ENCODE measurements around the gene PRR7.

PRR7 gene

DNA sequence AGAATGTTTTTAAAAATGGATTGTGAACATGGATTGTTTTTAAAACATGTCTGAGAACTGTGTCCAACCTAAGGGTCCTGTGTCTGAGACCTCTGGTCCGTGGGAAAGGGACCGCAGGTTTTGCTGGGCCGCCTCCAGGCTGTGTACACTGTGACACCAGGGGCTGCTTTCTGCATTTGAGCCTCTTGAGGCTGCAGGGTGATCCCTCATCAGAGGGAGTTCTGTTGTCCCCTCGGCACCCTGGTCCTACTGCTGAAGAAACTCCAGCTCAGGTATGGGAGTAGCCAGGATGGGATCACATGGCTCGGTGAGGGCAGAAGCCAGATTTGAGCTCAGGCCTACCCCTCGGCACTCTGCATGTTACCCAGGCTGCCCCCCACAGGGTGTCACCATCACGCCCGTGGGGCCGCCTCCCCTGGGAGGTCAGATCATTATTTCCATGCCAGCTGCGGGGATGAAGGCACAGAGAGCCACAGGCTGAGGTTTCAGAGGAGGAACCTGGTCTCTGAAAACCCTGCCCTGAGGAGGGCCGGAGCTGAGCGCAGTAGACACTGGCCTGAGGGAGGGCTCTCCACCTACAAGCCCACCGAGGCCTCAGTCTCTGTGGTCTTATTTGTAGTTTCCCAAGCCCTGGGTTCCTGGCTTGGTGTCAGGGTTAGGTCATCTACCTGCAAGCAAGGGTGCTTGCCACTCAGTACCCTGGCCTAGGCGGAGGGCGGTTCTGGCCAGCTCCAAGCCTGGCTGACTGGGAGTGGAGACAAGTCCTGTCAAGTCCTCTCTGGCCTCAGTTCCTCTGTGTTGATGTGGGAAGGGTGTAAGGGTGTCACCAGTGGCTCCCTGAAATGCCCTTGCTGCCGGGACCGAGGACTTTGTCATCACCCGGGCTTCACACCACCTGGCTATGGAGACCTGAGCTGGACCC is 2.8 kb downstream of the PRR7 start:
- no peak for DNase-seq (ENCODE audit: extremely low read depth in 1 of 2, low read depth in 1 of 2)

DNA sequence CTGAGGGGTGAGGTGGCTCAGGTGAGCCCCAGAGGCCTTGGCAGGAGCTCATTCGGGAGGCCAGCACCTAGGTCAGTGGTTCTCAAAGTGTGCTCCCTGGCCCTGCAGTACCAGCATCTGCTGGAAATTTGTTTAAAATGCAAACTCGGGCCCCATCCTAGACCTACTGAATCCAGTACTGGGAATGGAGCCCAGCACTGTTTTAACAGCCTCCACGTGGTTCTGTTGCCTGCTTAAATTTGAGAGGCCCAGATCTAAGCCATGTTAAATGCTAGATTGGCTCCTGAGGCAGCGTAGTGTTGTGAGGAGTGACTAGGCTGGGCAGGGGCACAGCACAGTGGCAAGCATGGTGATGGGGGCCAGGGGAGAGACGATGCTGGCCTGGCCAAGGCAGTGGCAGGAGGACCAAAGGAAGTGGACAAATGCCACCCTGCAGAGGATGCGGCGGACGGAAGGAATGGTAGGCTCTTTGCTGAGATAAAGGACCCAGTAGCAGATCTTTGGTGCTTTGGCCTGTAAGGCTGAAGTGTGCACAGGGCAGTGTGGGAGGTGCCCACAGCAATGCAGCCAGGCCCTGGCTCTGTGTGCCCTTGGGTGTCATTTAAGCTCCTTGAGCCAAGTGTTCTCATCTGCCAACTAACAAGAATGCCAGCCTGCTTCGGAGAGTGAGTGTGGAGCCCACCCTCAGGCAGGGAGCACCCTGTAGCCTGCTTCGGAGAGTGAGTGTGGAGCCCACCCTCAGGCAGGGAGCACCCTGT is 4.2 kb downstream of the PRR7 start:
- DNase-seq (ENCODE audit: extremely low read depth in 1 of 2, low read depth in 1 of 2): no peak

DNA sequence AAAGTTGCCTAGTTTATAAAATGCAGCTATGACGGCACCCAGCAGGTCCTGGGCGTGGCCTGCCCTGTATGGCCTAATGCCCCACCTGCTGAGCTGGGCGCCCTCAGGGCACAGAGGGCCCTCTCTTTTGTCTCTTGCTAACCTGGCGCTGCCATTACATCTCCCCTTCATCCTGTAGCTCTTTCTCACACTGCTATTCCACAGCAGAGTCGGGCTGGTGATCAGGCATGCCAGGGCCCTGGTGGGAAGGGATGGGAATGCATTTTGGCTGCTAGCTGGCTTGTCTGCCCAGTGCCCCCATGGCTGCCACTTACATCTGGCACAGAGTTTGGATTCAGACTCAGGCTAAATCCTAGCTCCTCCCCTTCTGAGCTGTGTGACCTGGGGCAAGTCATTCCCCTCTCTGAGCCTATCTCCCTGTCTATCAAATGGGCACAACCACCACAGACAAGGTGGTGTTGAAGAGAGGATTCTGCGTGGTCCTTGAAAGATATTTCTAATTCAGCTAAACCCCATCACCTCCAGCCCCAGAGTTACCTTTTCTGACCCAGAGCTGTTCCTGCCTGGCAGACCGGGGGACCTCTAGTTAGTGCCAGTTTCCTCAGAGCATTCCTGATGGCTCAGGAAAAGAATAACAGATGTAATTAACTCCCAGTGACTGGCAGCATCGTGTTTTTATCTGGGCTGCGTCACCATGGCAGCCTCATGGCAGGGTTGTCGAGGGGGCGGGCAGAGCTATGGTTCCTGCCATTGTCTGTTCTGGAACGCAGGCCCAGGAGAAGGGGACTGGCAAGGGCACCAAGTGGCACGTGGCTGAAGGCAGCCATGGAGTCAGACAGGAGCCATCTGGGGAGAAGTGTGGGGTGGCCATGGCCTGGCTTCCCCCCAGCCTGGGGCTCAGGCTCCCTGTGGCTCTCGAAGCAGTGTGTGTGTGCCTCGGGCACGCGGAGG is 6.3 kb downstream of the PRR7 start:
- DNase-seq (ENCODE audit: extremely low read depth in 1 of 2, low read depth in 1 of 2): no peak

DNA sequence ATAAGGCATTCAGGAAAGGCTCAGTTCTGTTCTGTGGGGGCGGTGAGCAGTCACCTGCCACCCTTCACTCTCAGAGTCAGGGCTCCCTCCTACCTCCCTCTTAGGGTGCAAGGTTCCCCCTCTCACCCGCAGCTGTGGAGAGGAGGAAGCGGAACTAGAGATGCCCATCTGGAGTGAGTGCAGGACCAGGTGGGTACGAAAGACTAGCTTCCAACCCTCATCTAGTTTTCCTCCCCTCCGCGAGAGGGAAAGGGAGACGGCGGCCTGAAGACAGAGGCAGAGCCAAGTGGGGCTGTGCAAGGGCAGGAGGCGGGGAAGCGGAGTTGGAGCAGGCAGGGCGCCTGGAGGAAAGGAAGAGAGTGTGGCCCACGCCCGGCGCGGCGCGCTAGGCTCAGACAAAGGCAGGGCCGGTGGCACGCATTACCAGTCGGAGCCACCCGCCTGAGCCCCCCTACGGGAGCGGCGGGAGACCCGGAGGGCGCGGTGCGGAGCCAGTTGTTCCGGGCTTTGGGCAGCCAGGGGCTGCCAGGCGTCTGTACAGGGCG is 7.3 kb downstream of the PRR7 start:
- no peak for DNase-seq (ENCODE audit: extremely low read depth in 1 of 2, low read depth in 1 of 2)

DNA sequence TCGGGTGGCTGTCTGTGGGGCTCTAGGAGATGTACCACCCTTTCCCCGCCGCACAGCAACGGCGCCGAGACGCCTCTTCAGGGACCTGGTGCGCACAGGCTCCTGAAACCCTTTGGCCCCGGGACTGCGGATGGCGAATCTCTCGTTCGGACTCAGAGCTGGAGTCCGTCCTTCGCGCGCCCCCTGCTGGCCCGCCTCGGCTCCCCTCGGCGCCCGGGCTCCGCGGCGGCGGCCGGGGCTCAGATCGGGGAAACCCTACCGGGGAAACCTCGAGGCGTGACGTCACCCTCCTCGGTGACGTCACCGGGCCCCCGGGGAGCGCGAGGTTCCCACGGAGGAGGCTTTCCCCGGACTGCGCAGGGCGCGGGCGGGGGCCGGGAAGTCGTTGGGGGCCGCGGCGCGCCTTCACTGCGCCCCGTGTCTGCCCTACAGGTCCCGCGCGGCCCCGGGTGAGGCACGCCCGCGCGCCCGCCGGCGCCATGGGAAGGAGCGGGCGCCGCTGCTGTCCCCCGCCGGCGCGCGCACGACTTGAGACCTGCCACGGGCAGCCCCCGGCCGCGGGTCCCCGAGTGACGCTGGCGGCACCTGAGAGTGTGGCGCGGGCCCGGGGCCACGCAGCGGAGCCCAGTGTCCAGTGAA is 7.9 kb downstream of the PRR7 start:
- peak; percentile 83 to 90 for DNase-seq (ENCODE audit: extremely low read depth in 1 of 2, low read depth in 1 of 2)

DNA sequence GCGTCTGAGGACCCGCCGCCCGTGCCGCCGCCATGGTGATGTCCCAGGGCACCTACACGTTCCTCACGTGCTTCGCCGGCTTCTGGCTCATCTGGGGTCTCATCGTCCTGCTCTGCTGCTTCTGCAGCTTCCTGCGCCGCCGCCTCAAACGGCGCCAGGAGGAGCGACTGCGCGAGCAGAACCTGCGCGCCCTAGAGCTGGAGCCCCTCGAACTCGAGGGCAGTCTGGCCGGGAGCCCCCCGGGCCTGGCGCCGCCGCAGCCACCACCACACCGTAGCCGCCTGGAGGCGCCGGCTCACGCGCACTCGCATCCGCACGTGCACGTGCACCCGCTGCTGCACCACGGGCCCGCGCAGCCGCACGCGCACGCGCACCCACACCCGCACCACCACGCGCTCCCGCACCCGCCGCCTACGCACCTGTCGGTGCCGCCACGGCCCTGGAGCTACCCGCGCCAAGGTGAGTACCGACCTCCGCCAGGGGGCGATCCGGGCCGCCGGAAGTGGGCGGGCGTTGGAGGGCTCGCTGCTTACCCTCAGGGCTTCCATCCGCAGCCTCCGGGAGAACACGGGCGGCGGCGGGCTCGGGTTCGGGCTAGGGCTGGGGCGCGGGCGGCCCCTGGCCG is 8.5 kb downstream of the PRR7 start:
- peak; percentile 85 to 86 for DNase-seq (ENCODE audit: extremely low read depth in 1 of 2, low read depth in 1 of 2)

DNA sequence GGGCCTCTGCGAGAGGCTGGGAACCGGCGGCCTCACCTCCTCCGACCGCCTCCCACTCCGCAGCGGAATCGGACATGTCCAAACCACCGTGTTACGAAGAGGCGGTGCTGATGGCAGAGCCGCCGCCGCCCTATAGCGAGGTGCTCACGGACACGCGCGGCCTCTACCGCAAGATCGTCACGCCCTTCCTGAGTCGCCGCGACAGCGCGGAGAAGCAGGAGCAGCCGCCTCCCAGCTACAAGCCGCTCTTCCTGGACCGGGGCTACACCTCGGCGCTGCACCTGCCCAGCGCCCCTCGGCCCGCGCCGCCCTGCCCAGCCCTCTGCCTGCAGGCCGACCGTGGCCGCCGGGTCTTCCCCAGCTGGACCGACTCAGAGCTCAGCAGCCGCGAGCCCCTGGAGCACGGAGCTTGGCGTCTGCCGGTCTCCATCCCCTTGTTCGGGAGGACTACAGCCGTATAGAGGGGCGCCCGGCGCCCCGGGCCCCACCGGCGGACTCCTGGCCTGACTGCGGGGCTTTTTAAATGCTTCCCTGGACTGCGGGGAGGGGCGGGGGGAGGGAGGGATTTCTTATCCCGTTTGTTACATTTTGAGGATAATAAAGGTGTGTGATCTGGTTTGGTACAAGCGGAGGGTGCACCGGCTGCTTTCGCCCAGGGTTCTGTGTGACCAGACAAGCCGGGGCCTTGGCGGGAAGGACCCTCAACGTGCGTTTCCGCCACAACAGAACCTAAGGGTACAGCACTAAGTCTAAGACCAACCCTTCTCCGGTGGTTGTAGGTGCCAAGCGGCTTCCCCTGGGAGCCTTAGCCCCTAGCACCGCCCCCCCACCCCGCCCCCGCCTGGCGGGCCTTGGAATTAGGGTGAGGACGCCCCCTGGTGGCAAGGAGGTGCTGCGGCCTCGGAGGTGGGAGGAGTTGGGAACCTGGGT is 9.3 kb downstream of the PRR7 start:
- peak; percentile 86 to 95 for DNase-seq (ENCODE audit: extremely low read depth in 1 of 2, low read depth in 1 of 2)

DNA sequence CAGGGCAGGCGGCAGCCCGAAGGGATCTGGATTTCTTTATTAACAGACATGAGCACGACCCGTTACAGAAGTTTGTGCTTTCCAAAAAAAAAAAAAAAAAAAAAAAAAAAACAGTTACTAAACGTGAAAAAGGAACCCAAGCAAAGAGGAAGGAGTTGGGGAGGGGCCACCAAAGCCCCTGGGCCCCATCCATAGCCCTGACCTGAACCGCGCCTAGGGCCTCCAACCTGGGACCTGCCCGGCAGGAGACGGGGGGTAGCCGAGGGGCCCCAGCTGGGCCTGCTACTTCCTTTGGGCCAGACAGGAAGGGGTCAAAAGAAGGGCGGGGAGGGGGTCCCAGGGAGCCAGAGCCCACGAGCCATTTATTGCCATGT is 10.0 kb downstream of the PRR7 start:
- no peak for DNase-seq (ENCODE audit: extremely low read depth in 1 of 2, low read depth in 1 of 2)

DNA sequence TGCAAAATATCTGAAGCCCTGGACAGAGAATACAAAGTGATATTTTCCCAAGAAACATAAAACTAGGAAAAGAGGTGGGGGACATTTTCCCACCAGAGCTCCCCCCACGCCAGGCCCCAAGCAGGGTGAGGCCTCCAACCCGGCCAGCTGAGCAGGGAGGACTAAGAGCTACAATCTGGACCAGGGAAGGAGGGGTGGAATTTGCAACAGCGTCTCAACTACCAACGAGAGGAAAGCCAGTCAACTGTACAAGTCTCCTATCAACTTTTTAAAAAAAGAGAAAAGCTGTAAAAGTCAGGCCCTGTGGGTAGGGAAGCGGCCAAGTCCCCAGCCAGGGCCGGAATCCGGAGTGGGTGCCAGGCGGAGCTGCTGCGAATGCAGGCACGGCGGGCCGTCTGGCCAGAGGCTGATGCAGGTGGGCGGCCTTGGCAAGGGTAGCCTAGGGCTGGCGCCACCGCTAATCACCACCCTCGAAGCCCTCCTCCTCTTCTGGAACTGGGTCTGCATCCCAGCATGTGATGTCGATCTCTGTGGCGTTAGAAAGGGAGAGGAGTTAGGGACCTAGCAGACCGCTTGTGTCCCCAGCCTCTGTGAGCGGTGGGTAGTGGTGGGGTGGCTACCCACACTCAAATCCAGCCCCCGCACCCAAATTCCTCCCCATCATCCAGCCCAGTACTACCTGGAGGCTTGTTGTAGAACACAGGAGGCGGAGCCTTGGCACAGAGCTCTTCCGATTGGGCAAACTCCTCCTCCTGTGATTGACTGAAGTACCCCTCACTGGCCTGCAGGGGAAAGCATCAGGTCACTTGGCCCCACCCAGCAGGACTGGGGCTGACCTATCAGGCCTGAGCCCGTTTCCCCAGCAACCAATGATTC is 10.6 kb downstream of the PRR7 start:
- DNase-seq (ENCODE audit: extremely low read depth in 1 of 2, low read depth in 1 of 2): peak in 1 of 2 donors; percentile 71

DNA sequence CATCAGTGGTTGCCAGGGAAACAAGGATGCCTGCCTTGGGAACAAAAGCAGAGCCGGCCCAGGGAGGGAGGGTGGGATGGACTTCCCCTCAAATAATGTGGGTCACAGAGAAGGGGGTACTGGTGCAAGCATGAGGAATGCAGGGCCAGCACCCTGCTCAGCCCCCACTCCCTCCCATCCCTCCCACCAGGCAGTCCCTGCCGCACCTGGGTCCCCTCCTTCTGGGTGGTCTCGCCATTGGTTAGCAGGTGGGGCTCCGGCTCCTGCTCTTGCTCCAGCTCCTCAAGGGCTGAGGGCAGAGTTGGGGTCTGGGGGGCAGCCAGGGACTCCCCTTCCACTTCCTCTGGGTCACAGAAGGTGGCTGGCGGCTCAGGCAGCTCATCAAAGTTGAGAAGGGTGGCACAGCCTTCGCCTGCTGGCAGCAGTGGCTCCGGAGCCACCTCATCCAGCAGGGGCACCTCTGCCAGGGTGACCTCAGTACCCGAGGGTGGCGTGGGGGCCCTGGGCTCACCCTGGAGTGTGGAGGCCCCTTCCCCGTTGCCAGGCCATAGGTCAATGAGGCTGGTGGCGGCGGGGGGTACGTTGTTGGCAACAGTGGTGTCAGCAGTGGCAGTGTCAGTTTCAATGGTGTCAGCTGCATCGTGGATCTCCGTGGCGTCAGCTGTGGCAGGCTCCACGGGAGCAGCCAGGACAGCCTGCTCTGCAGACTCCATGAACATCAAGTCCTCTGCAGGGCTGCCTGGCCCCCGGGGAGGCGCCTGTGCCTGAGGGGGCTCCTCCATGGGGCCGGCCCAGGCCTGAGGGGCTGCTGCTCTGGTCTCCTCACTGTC is 11.5 kb downstream of the PRR7 start:
- no peak for DNase-seq (ENCODE audit: extremely low read depth in 1 of 2, low read depth in 1 of 2)

DNA sequence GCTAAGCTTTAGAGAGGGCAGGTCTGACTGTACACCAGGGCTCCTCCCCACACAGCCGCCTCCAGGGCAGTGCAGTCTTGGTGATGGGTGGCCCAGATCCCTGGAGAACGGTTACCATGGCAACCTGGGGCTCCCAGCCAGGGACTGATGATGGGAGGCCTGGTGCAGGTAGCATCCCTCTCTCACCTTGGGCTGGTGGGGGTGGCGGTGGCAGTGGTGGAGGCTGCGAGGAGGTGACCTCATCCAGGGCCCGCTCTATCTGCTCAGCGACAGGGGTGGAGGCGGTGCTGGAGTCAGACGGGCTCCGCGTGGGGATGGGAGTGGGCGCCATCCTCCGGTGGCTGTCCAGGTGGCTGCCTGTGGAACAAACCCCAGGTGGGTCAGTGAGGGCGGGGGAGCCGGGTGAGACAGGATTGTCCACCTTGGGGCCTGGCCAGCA is 12.3 kb downstream of the PRR7 start:
- no peak for DNase-seq (ENCODE audit: extremely low read depth in 1 of 2, low read depth in 1 of 2)

DNA sequence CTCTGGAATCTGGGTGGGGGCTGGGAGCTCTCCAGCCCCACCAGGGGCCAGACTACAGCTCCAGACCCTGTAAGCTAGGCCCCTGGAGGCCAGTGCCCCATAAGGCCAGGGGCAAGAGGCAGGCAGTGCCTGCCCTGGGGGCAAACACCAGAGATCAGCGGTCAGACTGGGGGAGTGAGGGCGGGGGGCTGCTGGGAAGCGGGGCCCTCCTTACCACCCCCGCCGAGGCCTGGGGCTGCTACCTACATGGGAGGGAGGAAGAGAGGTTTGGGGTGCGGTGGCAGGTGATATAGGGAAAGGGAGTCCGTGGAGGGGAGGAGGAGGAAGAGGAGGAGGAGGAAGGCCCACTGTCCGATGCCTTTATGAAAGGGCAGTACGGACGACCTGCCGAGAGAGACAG is 12.7 kb downstream of the PRR7 start:
- no peak for DNase-seq (ENCODE audit: extremely low read depth in 1 of 2, low read depth in 1 of 2)

DNA sequence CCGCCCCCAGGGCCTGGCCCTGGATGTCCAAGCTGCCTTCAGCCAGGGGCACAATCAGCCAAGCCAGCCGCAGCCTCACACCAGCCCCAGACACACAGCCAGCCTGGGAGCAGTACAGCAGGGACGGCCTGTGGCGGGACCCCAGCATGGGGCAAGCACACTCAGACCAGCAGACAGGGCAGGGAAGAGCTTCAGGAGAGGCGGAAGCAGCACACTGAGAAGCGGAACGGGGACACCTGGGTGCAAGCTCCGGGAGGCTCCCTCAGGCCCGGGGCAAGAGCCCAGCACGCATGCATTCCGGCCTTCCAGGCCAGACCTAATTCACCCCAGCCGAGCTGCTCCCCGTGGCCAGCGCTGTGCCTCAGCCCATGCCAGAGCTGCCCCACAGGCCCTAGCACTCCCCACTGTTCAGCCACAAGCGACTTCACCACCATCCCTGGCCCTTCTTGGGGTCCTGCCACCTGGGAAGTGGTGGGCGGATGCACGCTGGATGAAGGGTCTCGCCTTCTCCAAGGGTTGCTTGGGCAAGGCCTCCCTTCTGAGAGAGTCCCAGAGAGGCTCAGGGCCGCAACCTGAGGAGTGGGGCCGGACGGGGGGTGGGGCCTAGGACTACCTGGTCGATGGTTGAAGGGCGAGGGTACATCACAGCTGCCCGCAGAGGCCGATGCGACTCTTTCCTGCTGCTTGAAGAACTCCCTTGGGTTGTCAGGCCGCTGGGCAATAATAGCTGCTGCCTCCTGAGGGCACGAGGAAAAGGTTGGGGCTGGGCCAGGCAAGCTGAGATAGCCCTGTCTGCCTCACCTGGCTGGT is 13.4 kb downstream of the PRR7 start:
- no peak for DNase-seq (ENCODE audit: extremely low read depth in 1 of 2, low read depth in 1 of 2)

DNA sequence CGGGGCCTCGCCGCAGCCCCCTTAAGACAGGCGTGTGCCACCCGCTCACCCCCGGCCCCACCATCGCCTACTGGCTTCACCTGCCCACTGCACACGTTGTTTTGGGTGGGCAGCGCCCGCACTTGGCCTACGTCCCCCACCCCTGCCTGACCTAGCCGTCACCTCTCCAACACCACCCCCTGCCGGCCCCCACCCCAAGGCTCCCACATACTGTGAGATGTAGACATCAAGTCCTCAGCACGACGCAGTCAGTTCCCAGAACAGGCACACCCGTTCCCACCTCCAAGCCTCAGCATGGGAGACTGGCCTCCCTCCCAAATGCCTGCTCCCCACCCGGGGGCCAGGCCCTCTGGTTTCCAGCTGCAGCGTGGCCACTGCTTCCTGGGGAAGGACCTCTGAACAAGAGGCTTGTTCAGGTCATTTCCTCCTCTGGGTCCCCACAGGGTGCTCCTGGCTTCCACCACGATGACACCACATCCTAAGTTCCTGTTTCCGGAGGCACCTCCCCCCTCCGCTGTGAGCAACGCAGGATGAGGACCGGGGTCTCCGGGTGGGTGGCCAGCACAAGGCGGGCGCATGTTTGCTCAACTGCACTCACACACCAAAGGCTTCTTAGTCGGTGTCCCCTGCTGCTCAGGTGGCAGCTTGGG is 15.5 kb downstream of the PRR7 start:
- no peak for DNase-seq (ENCODE audit: extremely low read depth in 1 of 2, low read depth in 1 of 2)

DNA sequence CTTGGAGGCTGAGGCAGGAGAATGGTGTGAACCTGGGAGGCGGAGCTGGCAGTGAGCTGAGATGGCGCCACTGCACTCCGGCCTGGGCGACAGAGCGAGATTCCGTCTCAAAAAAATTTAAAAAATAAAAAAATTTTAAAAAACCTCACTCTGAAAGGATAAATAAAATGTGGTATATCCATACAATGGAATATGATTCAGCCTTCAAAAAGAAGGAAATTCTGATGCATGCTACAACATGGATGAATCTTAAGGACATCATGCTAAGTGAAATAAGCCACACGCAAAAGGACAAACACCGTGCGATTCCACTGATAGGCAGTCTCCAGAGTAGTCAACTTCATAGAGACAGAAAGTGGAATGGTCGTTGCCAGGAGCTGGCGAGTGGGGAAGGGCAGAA is 18.4 kb downstream of the PRR7 start:
- no peak for DNase-seq (ENCODE audit: extremely low read depth in 1 of 2, low read depth in 1 of 2)

DNA sequence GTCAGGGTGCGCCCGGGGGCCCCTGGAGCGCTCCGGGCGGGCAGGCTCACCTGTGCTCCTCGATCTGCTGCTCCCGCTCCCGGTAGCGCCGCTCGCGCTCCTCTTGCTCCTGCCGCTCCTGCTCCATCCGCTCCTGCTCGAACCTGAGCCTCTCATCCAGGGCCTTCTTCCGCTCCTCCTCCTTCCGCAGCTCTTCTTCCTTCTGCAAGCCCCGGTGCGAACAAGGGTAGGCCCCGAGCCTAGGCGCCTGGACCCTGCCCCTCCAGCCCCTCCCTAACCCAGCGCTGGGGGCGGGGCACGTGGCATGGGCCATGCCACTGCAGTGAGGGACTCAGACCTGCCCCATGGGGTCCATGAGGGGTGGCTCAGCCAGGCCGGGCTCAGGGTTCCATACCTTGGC is 20.2 kb downstream of the PRR7 start:
- DNase-seq (ENCODE audit: extremely low read depth in 1 of 2, low read depth in 1 of 2): no peak
